Measurements from ENCODE around the gene SBF2.

- TF ChIP-seq, protein P1, sequence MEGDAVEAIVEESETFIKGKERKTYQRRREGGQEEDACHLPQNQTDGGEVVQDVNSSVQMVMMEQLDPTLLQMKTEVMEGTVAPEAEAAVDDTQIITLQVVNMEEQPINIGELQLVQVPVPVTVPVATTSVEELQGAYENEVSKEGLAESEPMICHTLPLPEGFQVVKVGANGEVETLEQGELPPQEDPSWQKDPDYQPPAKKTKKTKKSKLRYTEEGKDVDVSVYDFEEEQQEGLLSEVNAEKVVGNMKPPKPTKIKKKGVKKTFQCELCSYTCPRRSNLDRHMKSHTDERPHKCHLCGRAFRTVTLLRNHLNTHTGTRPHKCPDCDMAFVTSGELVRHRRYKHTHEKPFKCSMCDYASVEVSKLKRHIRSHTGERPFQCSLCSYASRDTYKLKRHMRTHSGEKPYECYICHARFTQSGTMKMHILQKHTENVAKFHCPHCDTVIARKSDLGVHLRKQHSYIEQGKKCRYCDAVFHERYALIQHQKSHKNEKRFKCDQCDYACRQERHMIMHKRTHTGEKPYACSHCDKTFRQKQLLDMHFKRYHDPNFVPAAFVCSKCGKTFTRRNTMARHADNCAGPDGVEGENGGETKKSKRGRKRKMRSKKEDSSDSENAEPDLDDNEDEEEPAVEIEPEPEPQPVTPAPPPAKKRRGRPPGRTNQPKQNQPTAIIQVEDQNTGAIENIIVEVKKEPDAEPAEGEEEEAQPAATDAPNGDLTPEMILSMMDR (IDR thresholded peaks at IDR 0.05), result no peak
- no peak for TF ChIP-seq POLR2A (IDR thresholded peaks at IDR 0.05)
Observed at GRCh38 chr11:10139656-10140055, 154.4 kb downstream of the SBF2 start.
